GM23338 (cell line): Measurements from ENCODE around the gene EEA1. TPM values are rescaled to one million over a fixed set of nuclear protein-coding genes. Genes with fewer than 3 reads are reported as not detected.

ENCODE experiments used
- ATAC-seq: fragments of 200-7000 bp; cut with Tn5 transposase; 3 replicates; pipeline ENCODE4 v1.9.1; 2020
- DNase-seq: peaks from one replicate; pipeline ENCODE4 v3.0.0-alpha.2; 2015; ENCODE audit warnings: low spot score
- H2AFZ ChIP-seq: fragments of 200-600 bp; sonication (generic); 2 replicates; pipeline ENCODE4 v1.8.0; 2016; ENCODE audit warnings: antibody characterized with exemption, mild to moderate bottlenecking, moderate library complexity
- H3F3A ChIP-seq: fragments of 200-600 bp; sonication (generic); replicated peaks from 2 replicates; pipeline ENCODE4 v1.8.0; 2017; ENCODE audit warnings: antibody characterized with exemption, mixed run types, low read depth
- H3K27ac ChIP-seq: fragments of 200-600 bp; sonication (generic); 2 replicates; pipeline ENCODE4 v1.6.1; 2016; ENCODE audit warnings: low read depth
- H3K27me3 ChIP-seq: fragments of 200-600 bp; sonication (generic); 2 replicates; pipeline ENCODE4 v1.8.0; 2016; ENCODE audit warnings: mild to moderate bottlenecking, mixed run types, moderate library complexity; ENCODE audit not compliant: insufficient read depth
- H3K36me3 ChIP-seq: fragments of 200-600 bp; sonication (generic); 2 replicates; pipeline ENCODE4 v1.8.0; 2016; ENCODE audit warnings: mild to moderate bottlenecking; ENCODE audit not compliant: insufficient read depth
- H3K4me1 ChIP-seq: fragments of 200-600 bp; sonication (generic); 2 replicates; pipeline ENCODE4 v1.8.0; 2016; ENCODE audit warnings: mild to moderate bottlenecking, moderate library complexity; ENCODE audit not compliant: insufficient read depth
- H3K4me2 ChIP-seq: fragments of 200-600 bp; sonication (generic); 2 replicates; pipeline ENCODE4 v1.7.1; 2017; ENCODE audit warnings: mixed run types
- H3K4me3 ChIP-seq: fragments of 200-600 bp; sonication (generic); 2 replicates; pipeline ENCODE4 v1.6.1; 2016; ENCODE audit warnings: mixed run types
- H3K79me2 ChIP-seq: fragments of 200-600 bp; sonication (generic); replicated peaks from 2 replicates; pipeline ENCODE4 v1.8.0; 2017; ENCODE audit warnings: mild to moderate bottlenecking; ENCODE audit not compliant: insufficient read depth
- H3K9me2 ChIP-seq: fragments of 200-600 bp; sonication (generic); 2 replicates; pipeline ENCODE4 v1.8.0; 2017; ENCODE audit not compliant: insufficient read depth
- H4K20me1 ChIP-seq: fragments of 200-600 bp; sonication (generic); replicated peaks from 2 replicates; pipeline ENCODE4 v1.8.0; 2017; ENCODE audit warnings: mild to moderate bottlenecking; ENCODE audit not compliant: insufficient read depth
- H3K27ac Mint-ChIP-seq: 2 replicates; pipeline ENCODE4 v1.8.0; 2020; ENCODE audit warnings: inconsistent platforms, mild to moderate bottlenecking, moderate library complexity, mixed read lengths
- H3K27me3 Mint-ChIP-seq: 3 replicates; pipeline ENCODE4 v1.8.0; 2022; ENCODE audit warnings: low read depth, mild to moderate bottlenecking, moderate library complexity, mixed read lengths, inconsistent platforms; ENCODE audit not compliant: insufficient read depth, poor library complexity
- H3K36me3 Mint-ChIP-seq: 3 replicates; pipeline ENCODE4 v1.8.0; 2021; ENCODE audit warnings: low read depth, mild to moderate bottlenecking, inconsistent platforms, moderate library complexity, mixed read lengths
- H3K4me1 Mint-ChIP-seq: 3 replicates; pipeline ENCODE4 v1.8.0; 2020; ENCODE audit warnings: mild to moderate bottlenecking, inconsistent platforms, mixed read lengths
- H3K4me3 Mint-ChIP-seq: 3 replicates; pipeline ENCODE4 v1.8.0; 2021; ENCODE audit warnings: moderate library complexity, mild to moderate bottlenecking, inconsistent platforms, mixed read lengths
- H3K9me3 Mint-ChIP-seq: 3 replicates; pipeline ENCODE4 v1.8.0; 2020; ENCODE audit warnings: moderate library complexity, mild to moderate bottlenecking, inconsistent platforms, mixed read lengths
- CREB1 ChIP-seq: fragments of 250-450 bp; sonication (Bioruptor Pico); IDR thresholded peaks from 2 replicates; pipeline ENCODE4 v1.5.0; 2020; ENCODE audit warnings: low read depth, mild to moderate bottlenecking, moderate library complexity
- CTCF ChIP-seq, 2 experiments: fragments of 200-600 bp in 1 of 2; sonication (generic) in 1 of 2; conservative IDR thresholded peaks; 2 replicates each; pipeline versions ENCODE4 v1.5.1 to v1.6.1; 2016 to 2017; ENCODE audit warnings: antibody characterized with exemption in 2 of 2, low read depth in 2 of 2, mild to moderate bottlenecking in 2 of 2, moderate library complexity in 1 of 2
- ETS1 ChIP-seq: IDR thresholded peaks from 2 replicates; pipeline ENCODE4 v1.6.1; 2016; ENCODE audit warnings: antibody characterized with exemption
- EZH2 ChIP-seq: fragments of 200-600 bp; sonication (generic); IDR thresholded peaks from one replicate; pipeline ENCODE4 v1.8.0; 2017; ENCODE audit warnings: antibody characterized with exemption, mild to moderate bottlenecking, low read depth; ENCODE audit not compliant: unreplicated experiment
- EZH2phosphoT487 ChIP-seq: fragments of 200-600 bp; sonication (generic); IDR thresholded peaks from one replicate; pipeline ENCODE4 v1.8.1; 2018; ENCODE audit warnings: antibody characterized with exemption; ENCODE audit not compliant: unreplicated experiment
- JUNB ChIP-seq: IDR thresholded peaks from one replicate; pipeline ENCODE4 v1.6.1; 2016; ENCODE audit warnings: antibody characterized with exemption; ENCODE audit not compliant: unreplicated experiment
- NANOG ChIP-seq: IDR thresholded peaks from 2 replicates; pipeline ENCODE4 v1.6.1; 2016; ENCODE audit warnings: antibody characterized with exemption, borderline replicate concordance
- POLR2AphosphoS5 ChIP-seq: IDR thresholded peaks from 2 replicates; pipeline ENCODE4 v1.6.1; 2016; ENCODE audit warnings: antibody characterized with exemption, low read depth
- REST ChIP-seq: IDR thresholded peaks from one replicate; pipeline ENCODE4 v1.6.1; 2018; ENCODE audit warnings: antibody characterized with exemption; ENCODE audit not compliant: unreplicated experiment
- STAT1 ChIP-seq: IDR thresholded peaks from one replicate; pipeline ENCODE4 v1.6.1; 2016; ENCODE audit warnings: antibody characterized with exemption; ENCODE audit not compliant: unreplicated experiment
- ZNF114 ChIP-seq: fragments of 250-450 bp; sonication (Bioruptor Pico); IDR thresholded peaks from 2 replicates; pipeline ENCODE4 v1.5.0; 2020; ENCODE audit warnings: mild to moderate bottlenecking, moderate library complexity
- ZNF331 ChIP-seq: fragments of 250-450 bp; sonication (Bioruptor Pico); IDR thresholded peaks from 2 replicates; pipeline ENCODE4 v1.5.0; 2020; ENCODE audit warnings: low read depth, mild to moderate bottlenecking, moderate library complexity
- ZNF462 ChIP-seq: fragments of 250-450 bp; sonication (Bioruptor Pico); IDR thresholded peaks from 2 replicates; pipeline ENCODE4 v1.5.0; 2020; ENCODE audit warnings: mild to moderate bottlenecking, moderate library complexity
- polyA plus RNA-seq: library from polyadenylated mRNA; unstranded; fragments of >200 nt; fragmentation: Nextera tagmentation; extraction: Ambion mirVana; gene quantifications from 2 replicates; pipeline ENCODE4 v1.2.1, GENCODE V29; 2016
- total RNA-seq: library from RNA; depleted of rRNA; stranded (reverse); fragments of >200 nt; shearing (Covaris generic); gene quantifications from 2 replicates; pipeline ENCODE4 v1.2.3, GENCODE V29; 2014

Gene EEA1
- total and polyA plus RNA-seq, 2 experiments from 2014 or later, result 10.0 to 41.1 TPM

GRCh38 chr12:92814584-92814983, 114.5 kb downstream of the EEA1 start:
- no peaks in the 10 kb centered on the region for H4K20me1 ChIP-seq
- H3K27me3 ChIP-seq, result no peaks in the 10 kb centered on the region
- Mint-ChIP-seq H3K36me3 (no peaks in the 10 kb centered on the region; the same call in 2 of the 3 replicates), H3K4me3 (no peak overlapping the region), H3K27me3 (no peaks in the 10 kb centered on the region), H3K27ac (no peak overlapping the region), H3K9me3 (no peaks in the 10 kb centered on the region), H3K4me1 (no peaks in the 10 kb centered on the region)
- H2AFZ ChIP-seq, result no peak overlapping the region
- DNase-seq (no peak), ATAC-seq (no peak)
- H3K4me2 ChIP-seq, result no peak overlapping the region
- no peaks in the 10 kb centered on the region for H3F3A ChIP-seq
- no peak overlapping the region for H3K27ac ChIP-seq
- 0 out of 2 replicates have a peak, but pooled peaks cover 6% of the 10 kb centered on the region for H3K36me3 ChIP-seq
- H3K79me2 ChIP-seq, result no peaks in the 10 kb centered on the region
- H3K9me2 ChIP-seq, result no peaks in the 10 kb centered on the region
- no peak for TF ChIP-seq CREB1 (CRISPR knock-in tag)
- no peak for TF ChIP-seq CTCF (conservative IDR thresholded peaks at IDR 0.05; ENCODE audit: low read depth in 2 of 2)
- TF ChIP-seq EZH2phosphoT487, result no peak
- no peak for TF ChIP-seq NANOG
- TF ChIP-seq ZNF114 (CRISPR knock-in tag), result no peak
- no peak for TF ChIP-seq JUNB
- TF ChIP-seq STAT1, result no peak
- no peak for TF ChIP-seq ZNF331
- no peak for TF ChIP-seq ZNF462 (CRISPR knock-in tag)
- TF ChIP-seq EZH2, result no peak
- no peak for TF ChIP-seq ETS1
- no peak for TF ChIP-seq POLR2AphosphoS5
- no peak for TF ChIP-seq REST
- no peak overlapping the region for H3K4me3 ChIP-seq
- no peaks in the 10 kb centered on the region for H3K4me1 ChIP-seq
